PC-3 (cell line): Measurements from ENCODE around the gene C1orf53. TPM values are rescaled to one million over a fixed set of nuclear protein-coding genes. Genes with fewer than 3 reads are reported as not detected.

Experiments used
- ATAC-seq: fragments of 200-7000 bp; cut with Tn5 transposase; 2 replicates; pipeline ENCODE4 v1.9.1; 2020; ENCODE audit warnings: mild to moderate bottlenecking, moderate library complexity
- BruUV-seq: library from RNA; stranded (reverse); fragments of 400-500 nt; replicated peaks from 2 replicates; lab custom pipeline; 2021; lab: Mats Ljungman, UMichigan
- CTCF ChIA-PET: fragments of 300-600 bp; sonication (Branson Sonifier 250); formaldehyde crosslinking; loops from one replicate; lab custom pipeline; 2022; ENCODE audit warnings: antibody characterized with exemption; lab: Charles Lee
- POLR2A ChIA-PET: fragments of 300-600 bp; sonication (Branson Sonifier 250); formaldehyde crosslinking; loops from one replicate; lab custom pipeline; 2022; ENCODE audit warnings: antibody characterized with exemption; ENCODE audit not compliant: unreplicated experiment; lab: Charles Lee
- DNase-seq: peaks from one replicate; pipeline ENCODE4 v3.0.0-alpha.2; 2015
- H2AFZ ChIP-seq: fragments of 300-600 bp; sonication (generic); 2 replicates; pipeline ENCODE4 v1.6.0; 2016; ENCODE audit warnings: antibody characterized with exemption, low read length
- H3F3A ChIP-seq: fragments of 300-600 bp; sonication (generic); one replicate; pipeline ENCODE4 v1.6.0; 2017; ENCODE audit warnings: antibody characterized with exemption, low read length, control low read depth, mild to moderate bottlenecking; ENCODE audit not compliant: unreplicated experiment
- H3K27ac ChIP-seq: fragments of 300-600 bp; sonication (generic); 2 replicates; pipeline ENCODE4 v1.5.1; 2016; ENCODE audit warnings: mild to moderate bottlenecking, low read length
- H3K27me3 ChIP-seq: fragments of 300-600 bp; sonication (generic); 2 replicates; pipeline ENCODE4 v1.6.1; 2016; ENCODE audit warnings: low read length, mixed read lengths
- H3K36me3 ChIP-seq: fragments of 300-600 bp; sonication (generic); 2 replicates; pipeline ENCODE4 v1.6.1; 2016; ENCODE audit warnings: low read depth, mixed run types, low read length, mixed read lengths
- H3K4me1 ChIP-seq: fragments of 300-600 bp; sonication (generic); 2 replicates; pipeline ENCODE4 v1.5.1; 2016; ENCODE audit warnings: low read length; ENCODE audit not compliant: insufficient read depth
- H3K4me2 ChIP-seq: fragments of 300-600 bp; sonication (generic); 2 replicates; pipeline ENCODE4 v1.6.0; 2016; ENCODE audit warnings: low read length
- H3K4me3 ChIP-seq: fragments of 300-600 bp; sonication (generic); 2 replicates; pipeline ENCODE4 v1.5.1; 2016; ENCODE audit warnings: mild to moderate bottlenecking, low read length, mixed read lengths
- H3K79me2 ChIP-seq: fragments of 300-600 bp; sonication (generic); 2 replicates; pipeline ENCODE4 v1.6.1; 2017; ENCODE audit warnings: low read length, mixed read lengths
- H3K9ac ChIP-seq: fragments of 300-600 bp; sonication (generic); 2 replicates; pipeline ENCODE4 v1.6.0; 2016; ENCODE audit warnings: mild to moderate bottlenecking, low read length
- H3K9me2 ChIP-seq: fragments of 300-600 bp; sonication (generic); replicated peaks from 2 replicates; pipeline ENCODE4 v1.6.1; 2016; ENCODE audit warnings: mixed run types, low read length, mixed read lengths
- H3K9me3 ChIP-seq: fragments of 300-600 bp; sonication (generic); 2 replicates; pipeline ENCODE4 v1.6.1; 2016; ENCODE audit warnings: low read length, mixed read lengths
- H4K20me1 ChIP-seq: fragments of 300-600 bp; sonication (generic); 2 replicates; pipeline ENCODE4 v1.6.1; 2016; ENCODE audit warnings: low read length, mixed read lengths
- CTCF ChIP-seq: fragments of 300-600 bp; sonication (generic); conservative IDR thresholded peaks from 2 replicates; pipeline ENCODE4 v1.5.1; 2017; ENCODE audit warnings: antibody characterized with exemption, low read depth, mild to moderate bottlenecking, low read length
- EZH2 ChIP-seq: fragments of 300-600 bp; sonication (generic); IDR thresholded peaks from one replicate; pipeline ENCODE4 v1.6.1; 2017; ENCODE audit warnings: antibody characterized with exemption, mild to moderate bottlenecking, low read length; ENCODE audit not compliant: unreplicated experiment
- EZH2phosphoT487 ChIP-seq: fragments of 300-600 bp; sonication (generic); IDR thresholded peaks from 2 replicates; pipeline ENCODE4 v1.6.1; 2018; ENCODE audit warnings: mild to moderate bottlenecking, antibody characterized with exemption, low read length, borderline replicate concordance
- intact Hi-C: fragments of 100-400 bp; cut with micrococcal nuclease; formaldehyde crosslinking; loops from 2 replicates; pipeline ENCODE4 v1.9.0; 2023
- total RNA-seq: library from RNA; depleted of rRNA; stranded (reverse); fragments of >200 nt; gene quantifications from 2 replicates; pipeline ENCODE4 v1.2.3, GENCODE V29; 2014

C1orf53 gene
- total RNA-seq, 1 experiment from 2014 or later: 10.4 TPM

- BruUV-seq: no TSS peak
- Histone ChIP-seq H3K36me3 (no peaks in the 10 kb centered on the region), H3K9me3 (no peaks in the 10 kb centered on the region), H3K4me2 (no peak overlapping the region), H4K20me1 (no peaks in the 10 kb centered on the region), H3K27me3 (no peaks in the 10 kb centered on the region), H3F3A (no peaks in the 10 kb centered on the region), H3K27ac (no peak overlapping the region), H3K4me3 (no peak overlapping the region), H3K4me1 (peaks cover 13% of the 10 kb centered on the region), H3K79me2 (no peaks in the 10 kb centered on the region), H2AFZ (no peak overlapping the region), H3K9me2 (no peaks in the 10 kb centered on the region), H3K9ac (no peak overlapping the region)
- ATAC-seq (no peak), DNase-seq (no peak)
- intact Hi-C loops: no loop called here
- ChIA-PET CTCF (no interaction called here), POLR2A (no interaction called here)
- TF ChIP-seq CTCF (no peak), EZH2phosphoT487 (no peak), EZH2 (no peak)
These were observed 36.6 kb upstream of the C1orf53 start for GRCh38 chr1:197865809-197866208.

GRCh38 chr1:197868751-197869489 lies 33.5 kb upstream of the C1orf53 start:
- CTCF ChIA-PET: interaction anchor here (0.5 to 1.4 kb wide), 4 partner anchors 9 to 250 kb away, joined by 3 to 8 read pairs (median 4); no protein-coding TSS in a partner anchor
- Histone ChIP-seq H3K9me2 (no peaks in the 10 kb centered on the region), H3K27ac (no peak overlapping the region), H3K36me3 (no peaks in the 10 kb centered on the region), H3K9ac (no peak overlapping the region), H3F3A (no peaks in the 10 kb centered on the region), H3K4me2 (no peak overlapping the region), H3K4me1 (no peaks in the 10 kb centered on the region), H3K4me3 (no peak overlapping the region), H3K79me2 (no peaks in the 10 kb centered on the region), H2AFZ (peak overlapping the region; percentile 22; the same call in 1 of the 2 replicates), H3K9me3 (no peaks in the 10 kb centered on the region), H4K20me1 (no peaks in the 10 kb centered on the region), H3K27me3 (no peaks in the 10 kb centered on the region)
- DNase-seq (peak; percentile 66), ATAC-seq (peak; percentile 91)
- POLR2A ChIA-PET: interaction anchor here (0.5 kb wide), 1 partner anchor 10 kb away, joined by 3 read pairs; no protein-coding TSS in a partner anchor
- TF ChIP-seq EZH2phosphoT487 (no peak), CTCF (peak; percentile 78), EZH2 (no peak)
- no TSS peak for BruUV-seq
- intact Hi-C loops: loop anchor here (1.0 to 2.0 kb wide), 7 partner anchors 48 to 348 kb away; partner anchors contain the start of gene LHX9
